K562 (cell line): ENCODE measurements around the gene GPN3. TPM values are rescaled to one million over a fixed set of nuclear protein-coding genes. Genes with fewer than 3 reads are reported as not detected.
A peak's percentile ranks its signal among the peaks of the same experiment; 100 is the strongest.

Experiments
- ADNP ChIP-seq: fragments of 200-800 bp; sonication (Bioruptor generic); IDR thresholded peaks from 2 replicates; pipeline ENCODE4 v1.6.1; 2016; ENCODE audit warnings: missing genetic modification characterization, missing compliant biosample characterization
- BCLAF1 ChIP-seq, 2 experiments: fragments of 450-650 bp in 1 of 2; IDR thresholded peaks; 2 replicates each; pipeline ENCODE4 v1.6.1; 2011 to 2017; ENCODE audit warnings: low read depth in 2 of 2, antibody characterized with exemption in 1 of 2, borderline replicate concordance in 1 of 2, low read length in 1 of 2, mild to moderate bottlenecking in 1 of 2, mixed read lengths in 1 of 2; ENCODE audit not compliant: control insufficient read depth in 1 of 2
- CBFA2T3 ChIP-seq: fragments of 450-650 bp; IDR thresholded peaks from 2 replicates; pipeline ENCODE4 v1.6.1; 2017
- CBX5 ChIP-seq: IDR thresholded peaks from 2 replicates; pipeline ENCODE4 v1.6.1; 2014; ENCODE audit warnings: low read depth, borderline replicate concordance
- DEAF1 ChIP-seq: fragments of 450-650 bp; formaldehyde crosslinking; IDR thresholded peaks from 2 replicates; pipeline ENCODE4 v1.4.0; 2020; ENCODE audit warnings: mild to moderate bottlenecking, moderate library complexity
- ELK1 ChIP-seq: sonication (generic); formaldehyde crosslinking; IDR thresholded peaks from 2 replicates; pipeline ENCODE4 v1.8.1; 2022; ENCODE audit warnings: missing genetic modification reagents
- ETV6 ChIP-seq, 3 experiments: fragments of 150-350 bp in 1 of 3; sonication (generic) in 1 of 3; formaldehyde crosslinking in 1 of 3; IDR thresholded peaks; 2 replicates each; pipeline versions ENCODE4 v1.6.1 to v1.8.0; 2014 to 2022; ENCODE audit warnings: borderline replicate concordance in 2 of 3, low read depth in 2 of 3, antibody characterized with exemption in 1 of 3, low read length in 1 of 3, mild to moderate bottlenecking in 1 of 3, missing genetic modification reagents in 1 of 3
- FOXJ2 ChIP-seq: fragments of 200-800 bp; sonication (Bioruptor generic); IDR thresholded peaks from 2 replicates; pipeline ENCODE4 v1.6.1; 2016; ENCODE audit warnings: missing genetic modification characterization, missing compliant biosample characterization
- NR0B1 ChIP-seq: fragments of 450-650 bp; IDR thresholded peaks from one replicate; pipeline ENCODE4 v1.6.1; 2018; ENCODE audit warnings: mild to moderate bottlenecking, moderate library complexity; ENCODE audit not compliant: partially characterized antibody
- NR1H2 ChIP-seq: sonication (generic); formaldehyde crosslinking; IDR thresholded peaks from 2 replicates; pipeline ENCODE4 v1.4.0; 2020; ENCODE audit warnings: mild to moderate bottlenecking, missing genetic modification reagents
- RNF2 ChIP-seq: sonication (generic); IDR thresholded peaks from 2 replicates; pipeline ENCODE4 v1.6.1; 2016
- SFPQ ChIP-seq: fragments of 200-400 bp; formaldehyde crosslinking; IDR thresholded peaks from 2 replicates; pipeline ENCODE4 v1.6.1; 2017; ENCODE audit warnings: mild to moderate bottlenecking, low read depth, low read length, moderate library complexity
- TCF3 ChIP-seq: sonication (generic); formaldehyde crosslinking; IDR thresholded peaks from 2 replicates; pipeline ENCODE4 v1.4.0; 2020; ENCODE audit warnings: mild to moderate bottlenecking, missing genetic modification reagents
- TFAM ChIP-seq: fragments of 250-450 bp; sonication (Bioruptor Pico); conservative IDR thresholded peaks from 2 replicates; pipeline ENCODE4 v1.5.0; 2021; ENCODE audit warnings: mild to moderate bottlenecking, moderate library complexity
- THAP7 ChIP-seq: fragments of 250-450 bp; sonication (Bioruptor Pico); IDR thresholded peaks from 2 replicates; pipeline ENCODE4 v1.5.0; 2021
- ZNF551 ChIP-seq: fragments of 250-450 bp; sonication (Bioruptor Pico); IDR thresholded peaks from 2 replicates; pipeline ENCODE4 v1.5.0; 2021; ENCODE audit warnings: mild to moderate bottlenecking, moderate library complexity
- polyA plus RNA-seq, 8 experiments: library from polyadenylated mRNA; depleted of rRNA in 4 of 8; stranded (reverse) in 5 of 8; unstranded in 3 of 8; fragments of >200 nt; fragmentation: Nextera tagmentation in 2 of 8; fragmentation: Illumina TruSeq in 1 of 8; extraction: Ambion mirVana in 2 of 8; extraction: Trizol in 1 of 8; gene quantifications; 2 replicates each; pipeline versions ENCODE4 v1.2.1 to v1.2.3, GENCODE V29; 2011 to 2014; ENCODE audit warnings: inconsistent platforms in 1 of 8, missing spikeins in 1 of 8
- total RNA-seq, 7 experiments: library from RNA; depleted of rRNA in 6 of 7; stranded (reverse); fragments of >200 nt in 6 of 7; fragmentation: Illumina TruSeq in 2 of 7; extraction: Trizol in 2 of 7; gene quantifications; 2 replicates each; pipeline versions ENCODE4 v1.2.1 to v1.2.3, GENCODE V29; 2011 to 2021; ENCODE audit warnings: low replicate concordance in 1 of 7

The GPN3 gene
- total and polyA plus RNA-seq, 9 of the 15 experiments (the other 6 are each of a cell fraction or from before 2014, with no cell fraction given): 35.8 to 123 (median 64.2) TPM

- no peak for TF ChIP-seq NR0B1
- peak; percentile 52 for TF ChIP-seq TCF3 (CRISPR knock-in tag)
- TF ChIP-seq ETV6 (IDR thresholded peaks at IDR 0.05; ENCODE audit: borderline replicate concordance in 1 of 2, low read depth in 2 of 2, low read length in 1 of 2): no peak
- TF ChIP-seq ETV6 (CRISPR knock-in tag; IDR thresholded peaks at IDR 0.05; ENCODE audit: borderline replicate concordance): no peak
- TF ChIP-seq FOXJ2 (tag): no peak
- TF ChIP-seq ADNP (tag): peak; percentile 45; the same call in 1 of the 2 replicates
- no peak for TF ChIP-seq THAP7
- TF ChIP-seq ELK1: no peak
- TF ChIP-seq TFAM: no peak
- TF ChIP-seq DEAF1 (CRISPR knock-in tag): no peak
- TF ChIP-seq ZNF551 (CRISPR knock-in tag): no peak
- TF ChIP-seq SFPQ: no peak
- peak; percentile 42 for TF ChIP-seq CBFA2T3
- TF ChIP-seq BCLAF1 (IDR thresholded peaks at IDR 0.05; ENCODE audit: borderline replicate concordance in 1 of 2, control insufficient read depth in 1 of 2, low read depth in 2 of 2, low read length in 1 of 2): no peak
- no peak for TF ChIP-seq CBX5
- TF ChIP-seq NR1H2 (CRISPR knock-in tag): no peak
- no peak for TF ChIP-seq RNF2
Measured at GRCh38 chr12:110426406-110426805, 41.7 kb downstream of the GPN3 start (continued).
